K562 (cell line): Measurements from ENCODE around the gene RTF2. TPM values are rescaled to one million over a fixed set of nuclear protein-coding genes. Genes with fewer than 3 reads are reported as not detected.

Source experiments
- ATAC-seq: fragments of 200-7000 bp; cut with Tn5 transposase; 3 replicates; pipeline ENCODE4 v1.9.1; 2020; ENCODE audit warnings: moderate library complexity
- BruUV-seq: library from RNA; stranded (reverse); fragments of 400-500 nt; replicated peaks from 2 replicates; lab custom pipeline; 2021; lab: Mats Ljungman, UMichigan
- CTCF ChIA-PET: fragments of 300-600 bp; formaldehyde crosslinking; extraction: SDS; loops from one replicate; lab custom pipeline; 2021; ENCODE audit warnings: low intra/inter-chr PET ratio; lab: Yijun Ruan, JAX
- POLR2A ChIA-PET: fragments of 300-600, 350-650 bp; sonication (Branson Sonifier 250); formaldehyde crosslinking; extraction: SDS; loops from one replicate; lab custom pipeline; 2021; ENCODE audit warnings: antibody characterized with exemption, inconsistent platforms; lab: Yijun Ruan, JAX
- DNase-seq, 4 experiments: peaks; one replicate each; pipeline versions ENCODE4 v3.0.0 to v3.0.0-alpha.2; 2011 to 2018; ENCODE audit warnings: low spot score in 3 of 4, mixed read lengths in 3 of 4; ENCODE audit errors: extremely low read depth in 1 of 4
- FAIRE-seq: peaks from 2 replicates; lab custom pipeline; 2011; peaks lifted over from hg19 to GRCh38; lab: Jason Lieb, UNC
- H2AFZ ChIP-seq: 2 replicates; pipeline ENCODE4 v1.6.0; 2011; ENCODE audit warnings: low read depth, low read length, control low read depth, inconsistent platforms
- H3K27ac ChIP-seq: fragments of 200-600 bp; 3 replicates; pipeline ENCODE4 v1.8.0; 2011; ENCODE audit warnings: low read depth, mild to moderate bottlenecking, control low read depth, inconsistent platforms, low read length, moderate library complexity, mixed read lengths; ENCODE audit errors: extremely low read depth
- H3K27me3 ChIP-seq, 2 experiments: fragments of 300-600 bp in 1 of 2; 2 replicates in 1 of 2; 3 replicates in 1 of 2; pipeline versions ENCODE4 v1.6.0 to v1.8.0; 2011; ENCODE audit warnings: inconsistent platforms in 2 of 2, low read length in 2 of 2, mild to moderate bottlenecking in 1 of 2, mixed read lengths in 1 of 2, moderate library complexity in 1 of 2; ENCODE audit not compliant: control insufficient read depth in 2 of 2, insufficient read depth in 2 of 2
- H3K36me3 ChIP-seq: fragments of 300-600 bp; 3 replicates; pipeline ENCODE4 v1.8.0; 2011; ENCODE audit warnings: mild to moderate bottlenecking, low read length, inconsistent platforms; ENCODE audit not compliant: control insufficient read depth, insufficient read depth
- H3K4me1 ChIP-seq, 2 experiments: fragments of 200-600 bp in 1 of 2; replicated peaks in 1 of 2; 2 replicates in 1 of 2; 3 replicates in 1 of 2; pipeline versions ENCODE4 v1.5.1 to v1.8.0; 2011; ENCODE audit warnings: inconsistent platforms in 2 of 2, low read length in 2 of 2, mild to moderate bottlenecking in 1 of 2, mixed read lengths in 1 of 2, moderate library complexity in 1 of 2; ENCODE audit not compliant: control insufficient read depth in 2 of 2, insufficient read depth in 2 of 2
- H3K4me2 ChIP-seq: 2 replicates; pipeline ENCODE4 v1.6.1; 2011; ENCODE audit warnings: low read length, control low read depth, inconsistent platforms, mixed read lengths; ENCODE audit not compliant: insufficient read depth
- H3K4me3 ChIP-seq: fragments of 200-600 bp; sonication (generic), shearing (Covaris generic); 2 replicates; pipeline ENCODE4 v1.5.1; 2016; ENCODE audit warnings: control low read depth, inconsistent platforms
- H3K79me2 ChIP-seq: fragments of 200-600 bp; 3 replicates; pipeline ENCODE4 v1.8.0; 2011; ENCODE audit warnings: low read length, inconsistent platforms; ENCODE audit not compliant: control insufficient read depth, insufficient read depth
- H3K9ac ChIP-seq, 2 experiments: 2 replicates each; pipeline versions ENCODE4 v1.6.0 to v1.6.1; 2011; ENCODE audit warnings: low read depth in 2 of 2, low read length in 2 of 2, control low read depth in 1 of 2, inconsistent platforms in 1 of 2, mild to moderate bottlenecking in 1 of 2, mixed read lengths in 1 of 2; ENCODE audit not compliant: insufficient read depth in 1 of 2
- H3K9me1 ChIP-seq: one replicate; pipeline ENCODE4 v1.6.0; 2011; ENCODE audit warnings: inconsistent platforms, mild to moderate bottlenecking, low read length, moderate library complexity; ENCODE audit not compliant: control insufficient read depth, insufficient read depth
- H3K9me3 ChIP-seq: replicated peaks from 2 replicates; pipeline ENCODE4 v1.5.1; 2011; ENCODE audit warnings: low read depth, low read length, inconsistent platforms; ENCODE audit not compliant: control insufficient read depth, insufficient read depth
- H4K20me1 ChIP-seq: replicated peaks from 2 replicates; pipeline ENCODE4 v1.6.1; 2011; ENCODE audit warnings: low read length, inconsistent platforms, mixed read lengths; ENCODE audit not compliant: control insufficient read depth, insufficient read depth
- EHMT2 ChIP-seq: fragments of 450-650 bp; IDR thresholded peaks from 2 replicates; pipeline ENCODE4 v1.6.1; 2018; ENCODE audit warnings: antibody characterized with exemption
- ELF4 ChIP-seq: fragments of 450-650 bp; formaldehyde crosslinking; IDR thresholded peaks from 2 replicates; pipeline ENCODE4 v1.4.0; 2022; ENCODE audit warnings: missing genetic modification characterization
- GTF2A2 ChIP-seq: IDR thresholded peaks from 2 replicates; pipeline ENCODE4 v1.6.1; 2016; ENCODE audit warnings: mild to moderate bottlenecking, missing genetic modification characterization, missing compliant biosample characterization
- NCOA1 ChIP-seq: fragments of 450-650 bp; IDR thresholded peaks from 2 replicates; pipeline ENCODE4 v1.6.1; 2016; ENCODE audit warnings: low read depth
- POLR2AphosphoS2 ChIP-seq: IDR thresholded peaks from 2 replicates; pipeline ENCODE4 v1.6.1; 2012; ENCODE audit warnings: low read length, improper control_type of control experiment
- POU5F1 ChIP-seq: fragments of 150-350 bp; IDR thresholded peaks from 2 replicates; pipeline ENCODE4 v1.6.1; 2014; ENCODE audit warnings: borderline replicate concordance, low read length, low read depth, mild to moderate bottlenecking; ENCODE audit not compliant: partially characterized antibody
- TFAM ChIP-seq: fragments of 250-450 bp; sonication (Bioruptor Pico); conservative IDR thresholded peaks from 2 replicates; pipeline ENCODE4 v1.5.0; 2021; ENCODE audit warnings: mild to moderate bottlenecking, moderate library complexity
- TFE3 ChIP-seq: fragments of 450-650 bp; formaldehyde crosslinking; IDR thresholded peaks from 2 replicates; pipeline ENCODE4 v1.4.0; 2020; ENCODE audit warnings: mild to moderate bottlenecking, mixed read lengths
- WGBS: fragments of 100-300 bp; shearing (Covaris generic); methylation state at CpG from one replicate; pipeline ENCODE4 v1.1.6; 2016; ENCODE audit warnings: low coverage, mixed read lengths; ENCODE audit not compliant: insufficient coverage; ENCODE audit errors: missing lambda C conversion rate; 5-methylcytosine and 5-hydroxymethylcytosine counted together
- in situ Hi-C: fragments of 300-500 bp; cut with MboI; formaldehyde crosslinking; loops from 4 replicates; pipeline ENCODE4 v1.15.0; 2018; ENCODE audit warnings: inconsistent platforms, mixed read lengths
- intact Hi-C: fragments of 100-400 bp; cut with micrococcal nuclease; formaldehyde crosslinking; loops from 2 replicates; pipeline ENCODE4 v1.14.2; 2022
- polyA plus RNA-seq, 8 experiments: library from polyadenylated mRNA; depleted of rRNA in 4 of 8; stranded (reverse) in 5 of 8; unstranded in 3 of 8; fragments of >200 nt; fragmentation: Nextera tagmentation in 2 of 8; fragmentation: Illumina TruSeq in 1 of 8; extraction: Ambion mirVana in 2 of 8; extraction: Trizol in 1 of 8; gene quantifications; 2 replicates each; pipeline versions ENCODE4 v1.2.1 to v1.2.3, GENCODE V29; 2011 to 2014; ENCODE audit warnings: inconsistent platforms in 1 of 8, missing spikeins in 1 of 8
- total RNA-seq, 7 experiments: library from RNA; depleted of rRNA in 6 of 7; stranded (reverse); fragments of >200 nt in 6 of 7; fragmentation: Illumina TruSeq in 2 of 7; extraction: Trizol in 2 of 7; gene quantifications; 2 replicates each; pipeline versions ENCODE4 v1.2.1 to v1.2.3, GENCODE V29; 2011 to 2021; ENCODE audit warnings: low replicate concordance in 1 of 7

The RTF2 gene
- total and polyA plus RNA-seq, 9 of the 15 experiments (the other 6 are each of a cell fraction or from before 2014, with no cell fraction given) = 67.0 to 177 (median 84.9) TPM

- H3K9me3 ChIP-seq = no peaks in the 10 kb centered on the region
- peaks cover 3 to 6% of the 10 kb centered on the region in 2 experiments; a peak in 4 of 5 replicates for H3K4me1 ChIP-seq
- peaks cover 27% of the 10 kb centered on the region for H3K36me3 ChIP-seq
- no peaks in the 10 kb centered on the region for H4K20me1 ChIP-seq
- in situ Hi-C loops = no loop called here
- ATAC-seq = no peak
- H3K4me3 ChIP-seq = peak overlapping the region; percentile 88
- H3K79me2 ChIP-seq = peaks cover 27% of the 10 kb centered on the region
- CTCF ChIA-PET = no interaction called here
- no peaks in the 10 kb centered on the region for H3K27me3 ChIP-seq
- no peak for FAIRE-seq
- BruUV-seq = no TSS peak
- intact Hi-C loops = loop anchor here (2.0 to 5.0 kb wide), 2 partner anchors 57 to 68 kb away; partner anchors contain the start of gene CASS4
- peak overlapping the region; percentile 74 for H3K27ac ChIP-seq
- TF ChIP-seq ELF4 (CRISPR knock-in tag) = no peak
- H3K9ac ChIP-seq = peak overlapping the region; percentile 88 to 92; a peak in 3 of 4 replicates
- H3K9me1 ChIP-seq = no peaks in the 10 kb centered on the region
- POLR2A ChIA-PET = interaction anchor here (0.7 to 2.0 kb wide), 6 partner anchors 10 to 57 kb away, joined by 3 to 6 read pairs (median 3); partner anchors contain the start of gene CASS4
- no peak for DNase-seq
- 0% methylated on average over 8 of the region's 8 CpGs for WGBS
- H3K4me2 ChIP-seq = peak overlapping the region; percentile 86
- H2AFZ ChIP-seq = peak overlapping the region; percentile 82
Measured at GRCh38 chr20:56469077-56469449, 636 bp downstream of the RTF2 start.

GRCh38 chr20:56483970-56484369, 15.5 kb downstream of the RTF2 start:
- ATAC-seq (no peak), FAIRE-seq (no peak), DNase-seq (no peak)
- no peaks in the 10 kb centered on the region for H3K9me1 ChIP-seq
- no peaks in the 10 kb centered on the region for H3K79me2 ChIP-seq
- H2AFZ ChIP-seq = no peak overlapping the region
- H3K9me3 ChIP-seq = no peaks in the 10 kb centered on the region
- in situ Hi-C loops = no loop called here
- H3K27ac ChIP-seq = no peak overlapping the region
- CTCF ChIA-PET = no interaction called here
- TF ChIP-seq POU5F1 (no peak), TFE3 (peak; percentile 46; the same call in 1 of the 2 replicates), EHMT2 (no peak), POLR2AphosphoS2 (no peak), TFAM (no peak), NCOA1 (no peak), GTF2A2 (no peak), ELF4 (CRISPR knock-in tag) (no peak)
- peaks cover 82% of the 10 kb centered on the region for H3K36me3 ChIP-seq
- H4K20me1 ChIP-seq = no peaks in the 10 kb centered on the region; the same call in 1 of the 2 replicates
- intact Hi-C loops = no loop called here
- H3K4me2 ChIP-seq = no peak overlapping the region
- no peak overlapping the region for H3K9ac ChIP-seq
- H3K27me3 ChIP-seq = no peaks in the 10 kb centered on the region
- WGBS = 90% methylated on average over 7 of the region's 7 CpGs
- no peaks in the 10 kb centered on the region for H3K4me1 ChIP-seq
- BruUV-seq = no TSS peak
- no peak overlapping the region for H3K4me3 ChIP-seq
- POLR2A ChIA-PET = interaction anchor here (0.6 to 1.7 kb wide), 3 partner anchors 9 to 66 kb away, joined by 3 to 4 read pairs (median 3); no protein-coding TSS in a partner anchor
